Measurements from ENCODE around the gene CNOT6L. TPM values are rescaled to one million over a fixed set of nuclear protein-coding genes. Genes with fewer than 3 reads are reported as not detected.

Gene CNOT6L
- total RNA-seq, 1 donor from 2014 or later: 30.2 TPM

GRCh38 chr4:77820649-77821561 is 1.7 kb upstream of the CNOT6L start:
- TF ChIP-seq, protein P1, sequence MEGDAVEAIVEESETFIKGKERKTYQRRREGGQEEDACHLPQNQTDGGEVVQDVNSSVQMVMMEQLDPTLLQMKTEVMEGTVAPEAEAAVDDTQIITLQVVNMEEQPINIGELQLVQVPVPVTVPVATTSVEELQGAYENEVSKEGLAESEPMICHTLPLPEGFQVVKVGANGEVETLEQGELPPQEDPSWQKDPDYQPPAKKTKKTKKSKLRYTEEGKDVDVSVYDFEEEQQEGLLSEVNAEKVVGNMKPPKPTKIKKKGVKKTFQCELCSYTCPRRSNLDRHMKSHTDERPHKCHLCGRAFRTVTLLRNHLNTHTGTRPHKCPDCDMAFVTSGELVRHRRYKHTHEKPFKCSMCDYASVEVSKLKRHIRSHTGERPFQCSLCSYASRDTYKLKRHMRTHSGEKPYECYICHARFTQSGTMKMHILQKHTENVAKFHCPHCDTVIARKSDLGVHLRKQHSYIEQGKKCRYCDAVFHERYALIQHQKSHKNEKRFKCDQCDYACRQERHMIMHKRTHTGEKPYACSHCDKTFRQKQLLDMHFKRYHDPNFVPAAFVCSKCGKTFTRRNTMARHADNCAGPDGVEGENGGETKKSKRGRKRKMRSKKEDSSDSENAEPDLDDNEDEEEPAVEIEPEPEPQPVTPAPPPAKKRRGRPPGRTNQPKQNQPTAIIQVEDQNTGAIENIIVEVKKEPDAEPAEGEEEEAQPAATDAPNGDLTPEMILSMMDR (conservative IDR thresholded peaks at IDR 0.05): no peak
- no peaks in the 10 kb centered on the region for H3K27me3 Mint-ChIP-seq (ENCODE audit: low read depth)
- H3K4me3 Mint-ChIP-seq: peak overlapping the region; percentile 99
- DNase-seq (ENCODE audit: low read depth, low spot score): no peak
- peak overlapping the region; percentile 98 for H3K27ac Mint-ChIP-seq (ENCODE audit: unreplicated experiment)
- peaks cover 25% of the 10 kb centered on the region for H3K4me1 Mint-ChIP-seq
- H3K9me3 Mint-ChIP-seq: no peaks in the 10 kb centered on the region
- H3K36me3 Mint-ChIP-seq (ENCODE audit: low read depth): no peaks in the 10 kb centered on the region

- Mint-ChIP-seq H3K36me3 (ENCODE audit: low read depth) (no peaks in the 10 kb centered on the region), H3K27me3 (ENCODE audit: low read depth) (no peaks in the 10 kb centered on the region), H3K9me3 (no peaks in the 10 kb centered on the region), H3K4me3 (peak overlapping the region; percentile 99), H3K4me1 (peaks cover 25% of the 10 kb centered on the region), H3K27ac (ENCODE audit: unreplicated experiment) (peak overlapping the region; percentile 98)
- DNase-seq (ENCODE audit: low read depth, low spot score): peak; percentile 83
- TF ChIP-seq, protein P1 (conservative IDR thresholded peaks at IDR 0.05): no peak
Measured at GRCh38 chr4:77819843-77820648, 878 bp upstream of the CNOT6L start.

- DNase-seq (ENCODE audit: low read depth, low spot score): no peak
- H3K4me3 Mint-ChIP-seq: peak overlapping the region; percentile 98
- TF ChIP-seq, protein P1 (conservative IDR thresholded peaks at IDR 0.05): no peak
- H3K27ac Mint-ChIP-seq (ENCODE audit: unreplicated experiment): peak overlapping the region; percentile 95
- H3K9me3 Mint-ChIP-seq: no peaks in the 10 kb centered on the region
- no peaks in the 10 kb centered on the region for H3K27me3 Mint-ChIP-seq (ENCODE audit: low read depth)
- H3K36me3 Mint-ChIP-seq (ENCODE audit: low read depth): no peaks in the 10 kb centered on the region
- peaks cover 25% of the 10 kb centered on the region for H3K4me1 Mint-ChIP-seq
Measured at GRCh38 chr4:77819404-77819842, 255 bp upstream of the CNOT6L start.

GRCh38 chr4:77818073-77818601 is 1.0 kb downstream of the CNOT6L start:
- DNase-seq (ENCODE audit: low read depth, low spot score): peak; percentile 47
- Mint-ChIP-seq H3K9me3 (no peaks in the 10 kb centered on the region), H3K36me3 (ENCODE audit: low read depth) (no peaks in the 10 kb centered on the region), H3K27ac (ENCODE audit: unreplicated experiment) (peak overlapping the region; percentile 89), H3K4me1 (peaks cover 25% of the 10 kb centered on the region), H3K4me3 (peak overlapping the region; percentile 97), H3K27me3 (ENCODE audit: low read depth) (no peaks in the 10 kb centered on the region)
- TF ChIP-seq, protein P1 (conservative IDR thresholded peaks at IDR 0.05): peak; percentile 68

DNA sequence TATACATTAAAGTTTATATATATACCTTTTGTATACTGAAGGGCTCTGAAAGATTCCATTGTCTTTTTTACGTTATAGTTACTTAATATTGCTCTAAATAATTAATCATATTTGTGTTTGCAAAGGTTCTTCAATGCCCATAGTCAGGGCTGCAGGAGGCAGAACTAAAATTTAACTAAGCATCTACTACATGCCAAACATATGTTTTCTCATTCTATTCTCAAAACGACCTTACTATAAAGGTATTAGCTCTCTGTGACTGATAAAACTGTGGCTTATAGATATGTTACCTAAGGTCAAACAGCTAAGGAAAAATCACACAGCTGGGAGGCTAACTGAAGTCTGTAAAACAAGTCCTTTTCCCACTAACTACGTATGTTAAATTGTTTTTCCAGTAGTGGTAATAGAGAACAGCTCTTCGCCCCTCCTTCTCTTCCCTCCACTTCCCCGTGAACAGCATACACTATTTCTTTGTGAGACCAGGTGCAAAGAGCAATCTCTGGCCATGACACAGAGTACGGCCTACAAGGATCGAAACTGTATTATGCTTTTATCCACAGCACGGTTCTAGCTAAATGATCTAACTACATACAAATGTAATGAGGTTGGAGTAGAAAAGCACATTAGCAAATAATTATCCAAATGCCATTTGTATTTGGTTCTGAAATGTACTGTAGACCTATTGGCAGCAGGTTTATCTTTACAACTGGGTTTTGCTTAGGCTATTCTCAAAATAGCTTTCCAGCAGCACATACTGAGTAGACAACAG is 1.7 kb downstream of the CNOT6L start:
- H3K27ac Mint-ChIP-seq (ENCODE audit: unreplicated experiment): no peak overlapping the region
- H3K27me3 Mint-ChIP-seq (ENCODE audit: low read depth): no peaks in the 10 kb centered on the region
- peaks cover 25% of the 10 kb centered on the region for H3K4me1 Mint-ChIP-seq

More for the DNA sequence above, 1.7 kb downstream of the CNOT6L start:
- TF ChIP-seq, protein P1 (conservative IDR thresholded peaks at IDR 0.05): no peak
- peak overlapping the region; percentile 97 for H3K4me3 Mint-ChIP-seq
- no peaks in the 10 kb centered on the region for H3K36me3 Mint-ChIP-seq (ENCODE audit: low read depth)
- no peak for DNase-seq (ENCODE audit: low read depth, low spot score)
- H3K9me3 Mint-ChIP-seq: no peaks in the 10 kb centered on the region

Data from neural crest cell (in vitro differentiated cells).